ENCODE measurements around the gene DBF4B.

DNA sequence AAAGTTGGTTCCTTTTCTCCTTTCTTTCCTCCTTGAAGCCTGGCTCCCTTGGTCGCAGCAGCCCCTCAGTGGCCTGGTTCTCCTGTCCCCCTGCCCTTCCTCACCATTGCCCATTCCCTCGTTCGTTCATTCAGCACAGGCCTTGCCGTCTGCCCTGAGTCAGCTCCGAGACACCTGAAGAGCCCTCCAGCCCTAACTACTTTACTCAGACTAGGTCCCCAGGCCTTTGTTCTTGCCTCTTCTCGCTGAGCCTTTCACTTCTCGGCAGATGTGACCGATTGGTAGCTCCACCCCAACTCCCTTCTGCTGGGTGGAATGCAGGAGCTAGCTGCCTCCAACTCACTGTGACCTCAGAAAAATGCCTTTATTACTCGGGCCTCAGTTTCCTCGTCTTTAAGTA, 43.3 kb downstream of the DBF4B start:
- TF ChIP-seq, protein P1, sequence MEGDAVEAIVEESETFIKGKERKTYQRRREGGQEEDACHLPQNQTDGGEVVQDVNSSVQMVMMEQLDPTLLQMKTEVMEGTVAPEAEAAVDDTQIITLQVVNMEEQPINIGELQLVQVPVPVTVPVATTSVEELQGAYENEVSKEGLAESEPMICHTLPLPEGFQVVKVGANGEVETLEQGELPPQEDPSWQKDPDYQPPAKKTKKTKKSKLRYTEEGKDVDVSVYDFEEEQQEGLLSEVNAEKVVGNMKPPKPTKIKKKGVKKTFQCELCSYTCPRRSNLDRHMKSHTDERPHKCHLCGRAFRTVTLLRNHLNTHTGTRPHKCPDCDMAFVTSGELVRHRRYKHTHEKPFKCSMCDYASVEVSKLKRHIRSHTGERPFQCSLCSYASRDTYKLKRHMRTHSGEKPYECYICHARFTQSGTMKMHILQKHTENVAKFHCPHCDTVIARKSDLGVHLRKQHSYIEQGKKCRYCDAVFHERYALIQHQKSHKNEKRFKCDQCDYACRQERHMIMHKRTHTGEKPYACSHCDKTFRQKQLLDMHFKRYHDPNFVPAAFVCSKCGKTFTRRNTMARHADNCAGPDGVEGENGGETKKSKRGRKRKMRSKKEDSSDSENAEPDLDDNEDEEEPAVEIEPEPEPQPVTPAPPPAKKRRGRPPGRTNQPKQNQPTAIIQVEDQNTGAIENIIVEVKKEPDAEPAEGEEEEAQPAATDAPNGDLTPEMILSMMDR (IDR thresholded peaks at IDR 0.05; ENCODE audit: borderline replicate concordance, extremely low read depth, low read length, poor library complexity, severe bottlenecking): no peak
- TF ChIP-seq EZH2 (IDR thresholded peaks at IDR 0.05; ENCODE audit: borderline replicate concordance, low read depth, low read length, severe bottlenecking): no peak

All from DND-41 (cell line).